GM19099 (cell line): ENCODE results near the gene HNF4A.
A peak's percentile ranks its signal among the peaks of the same experiment; 100 is the strongest.

ENCODE experiments used
- POLR2A ChIP-seq: IDR thresholded peaks from 3 replicates; pipeline ENCODE4 v1.6.1; 2011; ENCODE audit warnings: low read depth; ENCODE audit not compliant: insufficient read length; ENCODE audit errors: extremely low read depth

HNF4A gene

DNA sequence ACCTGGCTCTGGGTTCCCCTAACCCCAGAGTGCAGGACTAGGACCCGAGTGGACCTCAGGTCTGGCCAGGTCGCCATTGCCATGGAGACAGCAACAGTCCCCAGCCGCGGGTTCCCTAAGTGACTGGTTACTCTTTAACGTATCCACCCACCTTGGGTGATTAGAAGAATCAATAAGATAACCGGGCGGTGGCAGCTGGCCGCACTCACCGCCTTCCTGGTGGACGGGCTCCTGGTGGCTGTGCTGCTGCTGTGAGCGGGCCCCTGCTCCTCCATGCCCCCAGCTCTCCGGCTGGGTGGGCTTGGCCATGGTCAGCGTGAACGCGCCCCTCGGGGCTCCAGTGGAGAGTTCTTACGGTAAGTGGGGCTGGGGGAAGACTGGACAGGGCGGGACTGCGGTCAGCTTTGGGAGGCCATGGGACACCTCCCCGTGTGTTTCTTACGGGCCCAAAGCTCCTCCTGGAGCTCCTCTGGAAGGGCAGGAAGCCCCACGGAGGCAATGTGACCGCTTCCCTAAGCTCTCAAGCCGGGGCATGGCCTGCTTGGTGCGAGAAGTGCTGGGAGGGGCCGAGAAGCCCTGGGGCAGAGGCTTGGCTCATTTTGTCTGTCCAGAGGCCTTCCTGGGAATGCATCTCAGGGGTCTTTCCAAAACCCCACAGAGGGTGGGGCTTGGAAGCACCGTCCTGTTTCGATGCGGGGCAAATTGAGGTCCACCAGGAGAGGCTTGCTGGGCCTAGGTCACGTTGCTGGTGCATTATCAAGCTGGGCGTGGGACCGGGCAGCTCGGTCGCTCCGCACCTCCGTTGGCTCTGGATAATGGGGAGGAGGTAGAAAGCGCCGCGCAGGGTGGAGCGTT, at the start of gene HNF4A:
Gene HNF4A, plus strand, starts transcription at position 202 of the 855 bp plus-strand sequence. Its CDS starts 106 bp downstream, at position 308.
- no peak for TF ChIP-seq POLR2A

DNA sequence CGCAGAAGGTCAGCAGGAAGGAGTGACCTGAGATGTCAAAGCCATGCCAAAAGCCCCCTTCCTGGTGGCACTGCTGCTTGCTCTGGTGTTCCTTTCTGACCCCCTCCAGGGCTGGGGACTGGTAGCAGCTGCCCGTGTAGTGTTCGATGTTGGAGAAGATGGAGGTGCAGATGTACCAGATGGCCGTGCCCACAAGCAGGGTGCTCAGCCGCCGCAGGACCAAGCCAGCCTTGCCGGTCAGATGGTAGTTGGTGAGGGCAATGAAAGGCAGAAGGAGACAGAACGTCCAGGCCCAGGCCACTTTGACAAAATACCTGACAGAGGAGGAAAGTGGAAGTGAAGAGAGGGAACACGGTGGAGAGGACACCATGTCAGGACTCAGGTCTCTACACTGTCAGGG, 48.6 kb upstream of the HNF4A start:
- no peak for TF ChIP-seq POLR2A

DNA sequence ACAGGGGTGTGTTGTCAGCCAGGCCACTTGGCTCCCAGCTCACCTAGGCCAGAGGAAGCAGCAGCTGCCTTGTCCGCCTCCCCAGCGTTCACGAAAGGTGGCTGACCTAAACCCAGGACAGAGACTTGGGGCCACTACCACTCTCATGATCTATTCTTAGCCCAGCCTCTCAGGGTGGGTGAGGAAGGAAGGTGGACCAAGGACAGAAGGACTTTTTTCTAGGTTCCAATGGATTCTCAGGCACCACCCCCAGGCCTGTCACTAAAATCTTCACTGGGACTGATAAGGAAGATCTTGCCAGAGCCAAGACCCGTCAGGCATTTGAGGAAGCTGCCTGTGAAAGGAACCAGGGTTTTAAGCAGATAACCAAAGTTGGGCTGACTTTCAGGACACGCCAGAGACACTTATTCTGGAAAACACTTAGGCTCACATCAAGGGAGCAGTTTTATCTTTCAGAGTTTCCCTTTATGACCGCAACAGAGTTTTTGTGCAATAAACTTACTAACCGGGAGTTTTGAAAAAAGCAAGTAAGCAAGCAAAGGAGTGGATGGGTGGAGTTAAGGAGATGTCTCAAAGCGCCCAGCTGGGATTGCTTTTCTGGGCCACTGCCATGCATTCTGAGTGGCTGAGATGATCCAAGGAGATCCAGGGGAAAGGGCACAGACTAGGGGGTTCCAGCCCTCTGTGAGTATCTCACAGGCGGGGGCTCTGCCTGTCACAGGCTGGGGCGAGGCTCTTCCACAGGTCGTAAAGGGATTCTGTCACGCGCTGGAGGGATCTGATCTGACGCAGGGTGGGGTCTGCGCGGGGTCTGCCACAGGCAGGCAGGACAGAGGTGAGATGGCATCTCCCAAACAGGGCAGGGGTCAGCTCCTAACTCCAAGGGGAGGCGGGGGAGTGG, 45.5 kb upstream of the HNF4A start:
- TF ChIP-seq POLR2A, result no peak

DNA sequence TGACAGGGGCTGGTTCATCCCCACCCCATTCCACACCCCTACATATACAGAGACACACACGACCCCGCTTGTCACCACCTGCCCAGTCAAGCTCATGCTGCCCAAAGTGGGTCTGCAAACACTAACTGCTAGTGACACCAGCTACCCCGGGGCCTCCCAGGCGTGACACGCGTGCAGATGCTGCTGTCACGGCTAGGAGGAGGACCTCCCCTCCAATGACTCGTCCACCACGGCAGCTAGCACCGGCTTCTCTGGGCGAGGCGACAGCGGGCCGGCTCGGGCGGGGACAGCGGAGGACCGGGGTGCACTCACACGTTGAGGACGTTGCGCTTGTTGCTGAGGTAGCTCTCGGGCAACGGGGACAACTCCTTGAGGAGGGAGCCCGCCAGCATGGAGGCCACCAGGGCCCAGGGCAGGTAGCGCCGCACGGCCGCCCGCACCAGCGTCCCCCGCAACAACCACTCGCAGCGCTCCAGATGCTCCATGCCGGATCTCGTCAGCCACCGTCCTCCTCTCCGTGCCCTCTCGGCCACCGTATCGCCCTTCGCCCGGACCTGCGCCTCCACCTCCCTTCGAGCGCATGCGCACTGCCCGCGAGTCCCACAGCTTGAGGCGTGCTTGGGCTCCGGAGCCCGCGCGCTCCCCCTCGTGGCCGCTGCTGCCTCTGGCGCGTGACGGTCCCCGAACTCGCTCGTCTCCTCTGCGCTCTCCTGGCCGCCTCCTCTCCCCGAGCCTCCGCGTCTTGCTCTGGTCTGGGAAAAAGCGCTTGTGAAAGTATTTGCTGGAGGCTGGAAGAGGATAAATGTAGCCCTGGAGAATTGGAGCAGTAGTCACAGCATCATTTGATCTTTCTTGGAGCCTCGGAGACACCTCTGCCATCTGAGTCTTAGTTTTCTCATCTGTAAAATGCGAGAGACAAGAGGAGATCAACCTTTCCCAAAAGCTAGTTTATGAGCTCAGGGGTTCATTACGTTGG, 44.5 kb upstream of the HNF4A start, which contains the start of gene FITM2:
Gene FITM2, minus strand, starts transcription at position 539 of the 976 bp plus-strand sequence. Its CDS starts 54 bp downstream, at position 485.
- peak; percentile 53 for TF ChIP-seq POLR2A

DNA sequence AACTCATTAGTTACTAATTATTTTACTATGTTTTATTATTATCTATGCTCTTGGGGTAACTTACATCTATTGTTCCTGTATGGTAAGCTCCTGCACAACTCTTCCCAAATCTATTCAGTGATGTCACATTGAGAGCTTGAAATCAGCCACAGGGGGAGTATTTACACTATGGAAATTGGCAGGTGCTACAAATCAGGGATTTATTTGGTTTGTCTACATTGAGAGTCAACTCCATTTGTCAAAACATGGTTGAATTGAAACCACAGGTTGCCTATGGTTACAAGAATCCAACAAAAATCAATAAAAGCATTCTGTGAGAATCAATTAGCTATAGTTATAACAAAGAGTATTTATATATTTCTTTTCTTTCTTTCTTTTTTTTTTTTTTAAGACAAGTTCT, 40.6 kb upstream of the HNF4A start:
- TF ChIP-seq POLR2A, result no peak

DNA sequence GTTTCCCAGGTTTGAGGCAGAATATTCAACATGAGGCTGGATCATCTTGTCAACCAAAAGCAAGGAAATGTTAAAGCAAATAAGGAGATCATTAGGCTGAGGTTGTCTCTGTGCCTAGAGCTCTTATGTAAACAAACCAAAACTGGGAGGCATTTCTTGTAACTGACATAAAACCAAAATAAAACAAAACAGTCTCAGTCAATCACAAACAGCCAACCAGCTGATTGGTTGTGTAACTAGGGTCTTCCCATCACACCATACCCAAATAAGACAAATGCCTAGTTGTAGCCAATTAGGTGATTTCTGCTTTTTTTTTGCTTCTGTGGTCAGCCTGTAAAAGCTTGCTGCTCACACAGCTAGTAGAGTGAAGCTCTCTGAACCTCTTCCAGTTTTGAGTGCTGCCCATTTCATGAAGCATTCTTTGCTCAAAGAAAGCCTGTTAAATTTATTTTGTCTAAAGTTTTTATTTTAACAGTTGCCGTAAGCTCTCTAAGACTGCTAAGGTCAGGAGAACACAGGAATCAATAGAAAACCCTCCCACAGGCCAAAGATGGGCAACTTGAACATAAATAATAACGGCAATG, 35.6 kb upstream of the HNF4A start:
- TF ChIP-seq POLR2A, result no peak

DNA sequence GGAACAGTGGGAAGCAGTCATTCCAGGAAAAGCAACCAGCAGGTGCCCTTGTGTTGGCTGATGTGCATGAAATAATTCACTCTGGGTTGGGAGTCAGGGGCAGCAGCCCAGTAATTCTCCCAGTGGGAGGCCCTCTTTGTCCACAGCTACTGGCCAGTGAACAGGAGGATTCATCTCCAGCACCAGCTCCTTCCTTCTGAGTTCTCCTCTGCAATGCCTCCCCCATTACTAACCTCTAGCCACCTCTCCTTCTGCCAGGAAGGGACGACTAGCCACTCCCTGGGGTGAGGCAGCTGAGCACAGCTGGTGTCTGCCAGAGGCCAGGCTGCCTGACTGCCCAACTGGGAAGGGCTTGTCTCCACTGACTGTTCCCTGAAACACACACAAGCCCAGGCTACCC, 31.2 kb upstream of the HNF4A start:
- no peak for TF ChIP-seq POLR2A

DNA sequence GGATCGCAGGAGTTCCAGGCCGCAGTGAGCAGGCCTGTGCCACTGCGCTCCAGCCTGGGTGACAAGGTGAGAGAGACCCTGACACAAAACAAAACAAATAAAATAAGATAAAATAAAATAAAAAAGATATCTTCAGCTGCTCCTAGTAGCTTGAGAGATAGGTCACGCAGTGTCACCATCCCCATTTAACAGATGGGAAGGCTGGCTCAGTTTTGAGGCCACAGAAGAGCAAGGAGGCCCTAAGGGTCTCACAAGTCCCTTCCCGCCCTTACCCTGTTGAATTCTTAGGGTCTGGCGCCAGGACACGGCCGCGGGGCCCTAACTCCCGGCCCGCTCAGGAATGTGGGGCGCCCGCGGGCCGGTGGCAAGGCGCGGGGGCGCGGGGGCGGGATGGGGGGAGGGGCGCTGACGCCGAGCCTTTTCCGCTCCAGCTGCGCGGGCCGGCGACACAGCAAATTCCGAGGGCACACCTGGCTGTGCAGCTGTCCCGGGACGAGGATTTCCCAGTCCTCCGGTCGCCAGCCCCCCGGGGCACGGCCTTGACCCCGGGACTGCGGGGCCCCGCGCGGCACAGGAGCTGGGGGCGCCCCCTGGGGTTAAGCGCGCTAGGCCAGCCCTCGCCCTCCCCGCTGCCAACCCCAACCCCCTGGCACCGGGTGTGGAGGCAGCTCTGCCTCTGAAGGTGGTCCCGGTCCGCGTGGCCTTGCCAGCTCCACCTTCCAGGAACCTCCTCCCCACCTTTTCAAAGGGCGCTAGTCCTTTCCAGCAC, 28.9 kb upstream of the HNF4A start:
- TF ChIP-seq POLR2A, result no peak

DNA sequence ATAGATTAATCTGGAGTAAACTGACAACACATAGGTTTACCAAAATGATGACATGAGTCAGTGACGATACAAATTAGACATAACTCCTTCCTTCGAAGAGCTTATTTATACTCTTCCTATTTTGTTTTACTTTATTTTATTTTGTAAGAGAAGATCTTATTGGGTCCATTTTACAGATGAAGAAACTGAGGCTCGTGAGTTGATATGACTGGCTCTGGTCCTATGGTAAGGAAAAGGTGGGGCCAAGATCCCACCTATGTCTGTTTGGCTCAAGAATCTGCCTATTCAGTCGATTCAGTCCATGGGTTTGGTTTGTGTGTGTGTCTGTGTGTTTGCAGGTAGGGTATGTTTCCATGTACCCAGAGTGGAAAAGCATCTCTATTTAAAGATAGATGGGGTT, 27.1 kb upstream of the HNF4A start:
- no peak for TF ChIP-seq POLR2A

DNA sequence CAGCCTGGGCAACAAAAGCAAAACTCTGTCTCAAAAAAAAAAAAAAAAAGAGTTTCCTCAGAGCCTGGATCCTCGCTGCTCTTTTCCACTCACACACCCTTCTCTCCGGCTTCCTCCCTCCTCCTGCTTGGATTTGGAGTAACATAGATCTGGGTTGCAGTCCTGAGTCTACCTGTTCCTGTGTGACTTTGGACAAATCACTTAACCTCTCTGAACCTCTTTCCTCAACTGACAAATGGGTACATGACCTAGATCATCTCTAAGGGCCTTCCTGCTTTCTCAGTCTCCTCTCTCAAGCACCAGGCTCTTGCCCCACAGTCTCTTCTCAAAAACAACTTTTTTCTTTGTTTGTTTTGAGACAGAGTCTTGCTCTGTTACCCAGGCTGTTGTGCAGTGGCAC, 24.3 kb upstream of the HNF4A start:
- no peak for TF ChIP-seq POLR2A

DNA sequence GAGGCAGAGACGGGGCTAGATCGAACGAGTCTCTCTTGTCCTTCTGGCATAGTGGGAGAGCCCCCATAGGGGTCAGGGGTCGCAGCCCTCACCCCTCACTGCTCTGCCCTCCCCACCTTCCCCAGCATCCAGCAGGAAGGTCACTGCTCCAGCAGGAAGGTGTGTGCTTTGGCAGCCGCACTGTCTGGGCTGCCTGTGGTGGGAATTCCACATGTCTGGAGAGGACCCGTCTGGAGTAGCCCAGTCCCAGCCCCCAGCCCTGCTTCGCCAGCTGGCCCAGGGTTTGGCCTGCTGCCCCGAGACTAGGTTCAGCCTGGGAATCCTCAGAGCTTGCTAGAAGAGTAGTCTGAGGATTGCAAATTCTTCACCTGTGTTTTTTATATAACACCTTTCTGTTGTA, 21.2 kb upstream of the HNF4A start:
- no peak for TF ChIP-seq POLR2A

DNA sequence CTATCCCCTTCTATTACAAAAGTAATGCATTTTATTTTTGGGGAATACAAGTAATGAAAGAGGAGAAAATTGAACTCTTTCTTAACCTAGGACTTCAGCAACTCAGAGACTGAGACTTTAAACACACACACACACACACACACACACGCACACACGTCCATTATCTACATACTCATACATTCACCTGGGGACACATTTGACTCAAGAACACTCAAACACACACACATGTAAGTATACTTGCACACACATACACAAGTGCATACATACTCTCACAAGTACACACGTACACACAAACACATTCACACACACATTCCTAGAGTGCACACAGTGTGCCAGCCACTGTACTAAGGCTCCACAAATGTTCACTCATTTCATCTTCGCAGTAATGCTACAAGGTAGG, 20.8 kb upstream of the HNF4A start:
- no peak for TF ChIP-seq POLR2A

DNA sequence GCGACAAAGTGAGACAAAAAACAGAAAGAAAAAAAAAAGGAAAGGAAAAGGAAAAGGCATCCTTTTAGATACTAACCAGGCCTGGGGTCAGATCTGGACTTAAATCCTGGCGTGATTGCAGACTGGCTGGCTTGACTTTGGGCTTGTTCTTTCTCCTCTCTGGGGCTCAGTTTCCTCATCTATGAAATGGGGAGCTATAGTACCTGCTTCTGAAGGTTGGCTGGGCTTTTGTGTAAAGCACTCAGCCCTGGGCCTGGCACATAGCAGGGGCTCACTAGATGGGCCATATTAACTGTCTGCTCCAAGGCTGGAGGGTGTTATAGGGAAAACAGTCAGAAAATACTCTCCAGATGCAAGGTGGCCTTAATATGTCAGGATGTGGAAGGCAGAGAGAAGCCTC, 19.8 kb upstream of the HNF4A start:
- TF ChIP-seq POLR2A, result no peak
